Non-pigmented ciliary epithelial cell (primary cell): ENCODE data around the gene CSNK1G3.
"Not testable (repeated sequence)": the region's sequence is repeated elsewhere in the genome, so short reads cannot be mapped to it uniquely, and the experiment has no call there.

Source experiments
- DNase-seq: peaks from one replicate; pipeline ENCODE4 v3.0.0-alpha.2; 2010; ENCODE audit warnings: low read depth

CSNK1G3 gene

DNA sequence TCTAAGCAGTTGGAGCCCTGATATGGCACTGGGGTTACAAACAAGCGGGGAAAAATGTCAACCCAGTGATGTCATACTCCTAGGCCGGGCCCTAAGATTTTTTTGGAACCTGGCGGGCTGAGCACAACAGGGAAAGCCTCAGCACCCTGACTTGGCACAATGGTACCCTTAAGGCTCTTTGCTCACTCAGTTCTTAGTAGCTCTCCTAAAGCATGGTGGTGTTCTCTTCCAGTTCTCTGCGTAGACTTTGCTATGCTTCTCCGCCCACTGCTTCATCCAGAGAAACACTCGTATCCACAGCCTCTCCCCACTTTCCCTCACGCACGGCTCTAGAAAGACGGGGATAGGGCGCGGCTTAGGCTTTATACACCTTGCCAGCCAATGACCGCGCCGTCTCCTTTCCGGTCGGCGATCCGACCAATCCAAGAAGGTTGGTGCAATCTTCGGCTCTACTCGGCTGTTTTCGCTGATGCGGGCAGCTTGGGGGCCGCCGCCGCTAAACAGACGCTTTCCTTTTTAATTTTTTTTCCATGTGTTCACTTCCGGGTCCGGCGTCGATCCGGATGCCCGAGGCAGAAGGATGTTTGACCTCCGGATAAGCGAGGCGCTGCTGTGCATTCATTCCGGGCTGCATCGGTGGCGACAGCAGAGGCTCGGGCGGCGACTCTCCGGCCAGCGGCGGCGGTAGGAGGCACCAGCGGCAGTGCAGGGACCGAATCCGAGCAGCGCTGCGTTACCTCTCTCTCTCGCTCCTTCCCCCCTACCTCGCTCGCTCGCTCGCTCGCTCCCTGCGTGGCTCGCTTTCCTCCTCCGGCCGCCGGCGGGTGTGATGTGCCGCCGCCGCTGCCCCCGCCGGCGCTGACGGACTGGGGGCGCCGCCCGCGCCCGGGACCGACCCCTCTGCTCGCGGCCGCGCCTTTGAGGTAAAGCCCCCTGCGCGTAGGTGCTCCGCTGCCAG is at the start of gene CSNK1G3:
Gene CSNK1G3 (plus strand): TSS at position 530 of the 958 bp plus-strand sequence. CDS start 33,487 bp downstream, outside the sequence.
- peak; percentile 87 for DNase-seq

DNA sequence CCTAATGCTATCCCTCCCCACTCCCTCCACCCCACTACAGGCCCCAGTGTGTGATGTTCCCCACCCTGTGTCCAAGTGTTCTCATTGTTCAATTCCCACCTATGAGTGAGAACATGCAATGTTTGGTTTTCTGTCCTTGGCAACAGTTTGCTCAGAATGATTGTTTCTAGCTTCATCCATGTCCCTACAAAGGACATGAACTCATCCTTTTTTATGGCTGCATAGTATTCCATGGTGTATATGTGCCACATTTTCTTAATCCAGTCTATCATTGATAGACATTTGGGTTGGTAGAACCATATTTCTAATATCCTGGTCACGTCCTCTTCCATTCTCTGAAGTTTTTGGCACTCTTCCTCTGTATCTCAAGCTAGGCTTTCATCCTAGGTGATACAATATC is 45.1 kb upstream of the CSNK1G3 start:
- not testable (repeated sequence) for DNase-seq

DNA sequence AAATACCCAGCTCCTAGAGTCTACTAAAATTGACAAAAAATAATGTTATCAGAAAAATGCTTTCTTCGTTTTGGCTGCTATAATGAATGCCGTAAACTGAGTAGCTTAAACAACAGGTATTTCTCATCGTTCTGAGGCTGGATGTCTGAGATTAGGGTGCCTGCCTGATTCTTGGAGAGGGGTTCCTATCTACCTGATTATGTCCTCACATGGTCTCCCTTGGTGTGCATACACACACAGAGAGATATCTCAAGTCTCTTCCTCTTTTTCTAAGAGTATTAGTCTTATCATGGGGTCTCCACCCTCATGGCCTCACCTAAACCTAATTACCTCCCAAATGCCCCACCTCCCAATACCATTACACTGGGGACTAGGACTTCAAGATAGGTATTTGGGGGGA is 40.6 kb upstream of the CSNK1G3 start:
- DNase-seq, result no peak

DNA sequence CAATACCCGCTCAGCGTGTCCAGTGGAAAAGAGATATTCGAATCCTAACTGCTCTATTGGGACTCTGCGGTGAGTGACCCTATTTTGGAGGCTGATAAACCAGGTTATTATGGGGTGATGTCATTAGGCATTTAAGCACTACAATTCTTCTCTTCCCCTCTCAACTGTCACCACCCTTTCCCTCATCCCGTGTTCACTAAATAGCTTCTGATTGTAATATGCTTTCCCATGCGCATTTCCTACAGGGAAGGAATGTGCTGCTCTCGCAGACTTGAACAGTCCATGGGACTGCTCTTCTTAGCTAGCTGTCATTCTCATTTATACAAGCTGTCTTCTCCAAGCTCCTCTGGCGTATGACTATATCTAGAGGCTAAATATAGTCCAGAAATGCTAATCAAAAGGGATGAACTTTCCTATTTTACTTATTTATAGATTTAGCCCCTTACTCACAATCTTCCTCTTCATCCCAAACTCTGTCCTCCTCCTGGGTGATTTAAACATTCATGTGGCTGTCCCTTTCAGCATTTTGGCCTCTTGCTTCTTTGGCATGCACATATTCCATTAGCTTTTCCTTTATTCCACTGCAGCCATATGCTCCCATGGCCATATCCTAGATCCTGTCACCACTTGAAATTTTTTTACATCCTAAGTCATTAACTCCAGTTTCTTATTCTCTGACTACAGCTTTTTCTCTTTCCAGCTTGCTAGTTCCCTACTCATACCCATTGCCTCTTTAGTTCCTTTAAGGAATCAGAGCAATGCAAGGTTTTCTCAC is 39.6 kb upstream of the CSNK1G3 start:
- no peak for DNase-seq

DNA sequence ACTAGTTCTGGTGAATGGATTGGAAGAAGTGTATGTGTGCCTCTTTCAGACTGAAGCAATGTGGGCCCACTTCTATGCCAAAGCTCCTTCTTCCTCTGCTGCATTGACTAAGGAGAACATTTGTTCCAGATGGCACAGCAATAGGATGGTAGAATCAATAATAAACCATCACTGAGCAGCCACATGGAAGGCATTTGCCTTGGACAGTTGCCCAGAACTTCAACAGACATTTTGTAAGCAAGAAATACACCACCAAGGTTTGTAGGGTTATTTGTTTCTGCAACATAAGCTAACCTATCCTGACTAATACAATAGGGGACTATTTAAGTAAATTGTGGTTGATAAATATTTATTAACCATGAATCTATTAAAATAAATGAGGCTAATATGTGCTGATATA is 37.7 kb upstream of the CSNK1G3 start:
- no peak for DNase-seq

DNA sequence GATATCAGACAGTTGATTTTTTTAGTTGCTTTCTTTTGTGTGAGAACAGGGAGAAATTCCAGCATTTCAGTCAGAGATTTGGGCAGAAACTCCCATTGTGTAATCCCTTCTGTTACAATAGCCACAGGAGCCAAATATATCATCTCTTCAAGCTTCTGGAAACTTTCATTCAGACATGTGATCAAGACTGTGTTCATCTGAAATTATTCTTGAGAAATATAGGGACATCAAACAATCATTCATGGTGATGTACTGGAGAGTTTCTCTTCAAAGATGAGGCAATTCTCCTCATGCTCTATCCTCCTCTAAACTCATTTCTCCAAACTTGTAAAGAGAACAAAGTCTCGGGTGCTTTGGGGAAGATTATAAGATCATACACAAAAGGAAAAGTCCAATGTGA is 35.2 kb upstream of the CSNK1G3 start:
- no peak for DNase-seq

DNA sequence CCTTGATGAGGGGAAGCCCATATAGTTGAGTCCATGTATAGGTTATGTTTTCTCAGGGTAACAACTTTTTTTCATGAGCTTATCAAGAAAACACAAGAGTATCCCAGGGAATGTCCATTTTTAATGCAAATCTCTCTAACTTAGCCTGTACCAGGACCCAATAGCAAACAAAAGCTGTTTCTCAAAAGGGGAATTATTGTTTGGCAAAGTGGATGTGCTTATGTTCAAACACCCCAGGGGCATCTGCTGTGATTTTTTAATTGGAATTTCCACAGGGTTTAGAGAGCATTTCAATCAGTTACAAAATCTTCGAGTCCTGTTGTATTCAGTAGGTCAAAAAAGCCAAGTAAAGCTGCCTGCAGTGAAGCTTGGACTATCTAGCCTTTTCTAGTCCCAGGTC is 33.4 kb upstream of the CSNK1G3 start:
- no peak for DNase-seq

DNA sequence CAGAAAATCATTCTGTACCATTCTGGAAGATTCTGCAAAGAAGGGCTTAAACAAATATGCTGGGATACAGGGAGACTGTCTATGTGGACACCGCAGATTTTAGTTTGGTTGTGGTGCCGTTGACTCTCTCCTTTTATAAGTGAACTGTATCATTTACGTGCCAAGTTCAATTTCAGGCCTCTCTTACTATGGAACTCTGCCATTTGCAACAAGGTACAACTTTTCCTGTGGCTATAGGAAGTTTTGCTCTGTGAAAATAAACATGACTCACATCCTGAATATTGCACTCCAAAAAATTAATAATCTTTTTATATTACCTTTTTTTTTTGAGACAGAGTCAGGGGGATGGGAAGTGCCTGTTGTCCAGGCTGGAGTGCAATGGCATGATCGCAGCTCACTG is 29.7 kb upstream of the CSNK1G3 start:
- no peak for DNase-seq

DNA sequence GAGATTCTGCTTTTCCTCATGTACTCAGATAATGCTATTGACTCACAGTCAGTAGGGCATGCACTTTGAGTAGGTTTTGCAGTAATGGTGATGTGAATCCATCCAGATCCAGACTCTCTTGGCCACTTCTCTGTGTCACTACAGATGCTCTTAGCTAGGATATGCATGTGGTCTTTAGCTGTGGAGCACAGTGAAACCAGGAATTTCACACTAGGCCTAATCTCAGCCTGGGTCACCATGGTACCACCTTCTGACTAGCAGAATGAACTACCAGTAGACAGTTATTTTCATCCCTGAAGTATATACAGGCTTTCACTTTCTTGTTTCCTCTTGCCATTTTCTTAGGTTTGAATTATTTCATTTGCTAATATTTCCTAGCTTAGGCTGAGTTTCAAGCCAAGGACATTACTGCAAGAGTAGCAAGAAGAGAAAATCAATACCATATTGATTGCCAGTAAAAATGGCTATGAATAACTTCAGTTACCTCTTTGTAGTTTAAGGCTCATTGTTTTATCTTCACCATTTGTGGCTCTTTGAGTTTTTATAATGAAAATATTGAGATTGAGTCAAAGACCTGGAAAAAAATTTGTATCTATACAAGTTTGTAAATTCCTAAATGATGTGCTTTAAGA is 28.4 kb upstream of the CSNK1G3 start:
- DNase-seq, result no peak

DNA sequence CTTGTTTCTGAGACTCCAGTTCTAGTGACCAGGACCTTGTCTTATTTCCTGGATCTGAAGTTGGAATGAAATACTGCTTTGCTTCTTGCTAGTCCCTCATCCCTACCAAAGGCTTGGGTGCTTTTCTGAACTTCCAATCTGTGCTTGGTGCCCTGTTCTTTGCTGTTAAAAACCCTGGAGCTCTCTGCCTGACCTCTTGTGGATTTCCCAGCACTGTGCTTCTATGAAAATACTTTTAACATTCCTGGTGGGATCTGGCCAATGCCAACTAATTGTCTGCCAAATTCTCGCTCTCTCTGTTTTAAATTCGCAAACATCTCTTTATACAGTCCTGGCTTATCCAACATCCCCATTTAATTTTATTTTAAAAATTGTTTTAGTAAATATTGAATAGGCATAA is 26.7 kb upstream of the CSNK1G3 start:
- no peak for DNase-seq

DNA sequence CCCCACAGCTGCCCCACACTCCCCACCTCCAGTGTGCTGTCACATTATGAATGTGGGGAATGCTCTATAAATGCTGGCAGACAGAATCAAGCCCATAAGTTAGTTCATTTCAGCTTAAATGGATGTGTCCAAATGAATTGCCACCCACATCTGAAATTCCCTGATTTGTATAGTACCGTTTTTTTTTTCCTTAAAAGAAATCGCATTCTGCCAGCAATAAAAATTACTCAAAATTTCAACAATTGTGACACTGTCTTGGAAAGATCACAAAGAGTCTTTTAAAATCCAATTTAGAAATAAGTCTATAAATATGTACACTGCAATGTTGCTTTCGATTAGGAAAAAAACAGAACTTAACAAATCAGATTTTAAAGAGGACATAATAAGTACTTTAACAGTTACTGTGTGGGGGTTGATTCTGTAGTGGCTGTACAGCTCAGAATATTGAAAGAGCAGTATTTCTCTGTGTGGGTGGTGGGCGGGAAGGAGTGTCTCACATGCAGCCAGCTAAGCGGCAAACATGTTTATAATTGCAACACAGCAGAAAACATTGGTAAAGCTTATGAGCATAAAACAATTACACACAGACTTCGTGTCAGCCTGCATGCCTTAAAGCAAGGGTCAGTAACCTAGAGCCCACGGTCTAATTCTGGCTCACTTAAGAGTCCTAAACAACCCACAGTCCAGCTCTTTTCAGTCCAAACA is 24.9 kb upstream of the CSNK1G3 start:
- no peak for DNase-seq

DNA sequence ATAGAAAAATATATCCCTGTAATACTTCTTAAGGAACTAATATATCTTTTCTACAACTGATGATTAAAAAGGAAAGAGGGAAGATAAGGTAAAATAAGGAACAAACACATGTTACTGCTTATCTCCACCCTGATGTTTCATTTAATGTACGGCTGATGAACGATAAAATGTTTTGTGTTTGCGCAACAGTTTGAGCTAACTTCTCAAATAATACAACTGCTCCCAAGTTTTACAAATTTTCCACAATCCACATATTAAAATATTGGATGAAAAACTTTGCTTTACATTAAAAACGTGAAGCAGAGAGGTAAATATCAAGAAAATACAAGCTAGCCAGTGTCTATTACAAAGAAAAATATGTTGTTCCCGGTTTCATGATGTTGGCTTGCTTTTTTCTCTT is 21.0 kb upstream of the CSNK1G3 start:
- DNase-seq, result no peak

DNA sequence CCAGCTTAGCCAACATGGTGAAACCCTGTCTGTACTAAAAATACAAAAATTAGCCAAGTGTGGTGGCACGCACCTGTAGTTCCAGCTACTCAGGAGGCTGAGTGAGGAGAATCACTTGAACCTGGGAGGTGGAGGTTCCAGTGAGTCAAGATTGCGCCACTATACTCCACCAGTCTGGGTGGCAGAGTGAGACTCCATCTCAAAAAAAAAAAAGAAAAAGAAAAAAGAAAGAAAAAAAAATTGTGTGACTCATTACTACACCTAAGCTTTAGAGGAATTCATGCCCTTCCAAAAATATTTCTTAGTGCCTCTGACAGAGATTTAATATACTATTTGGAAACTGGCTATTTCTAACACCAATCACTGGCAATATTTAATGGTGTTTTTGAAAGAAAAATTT is 16.8 kb upstream of the CSNK1G3 start:
- DNase-seq, result not testable (repeated sequence)

DNA sequence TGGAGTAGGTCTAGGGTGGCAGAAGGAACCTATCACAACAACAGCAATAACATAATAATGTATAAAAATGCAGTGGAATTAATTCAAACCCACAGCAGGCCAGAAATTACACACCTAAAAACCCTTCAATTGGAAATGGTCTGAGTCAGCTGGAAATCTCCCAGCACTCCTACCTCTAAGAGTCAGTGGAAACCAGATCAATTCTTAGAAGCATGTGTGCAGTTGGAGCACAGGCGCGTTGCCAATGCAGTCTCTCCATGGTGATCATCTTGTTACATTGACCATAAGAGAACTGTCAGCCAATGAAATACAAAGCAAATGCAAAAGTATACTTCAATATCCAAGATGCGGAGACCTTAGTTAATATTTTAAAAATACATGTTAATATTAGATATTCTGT is 15.1 kb upstream of the CSNK1G3 start:
- DNase-seq, result no peak

DNA sequence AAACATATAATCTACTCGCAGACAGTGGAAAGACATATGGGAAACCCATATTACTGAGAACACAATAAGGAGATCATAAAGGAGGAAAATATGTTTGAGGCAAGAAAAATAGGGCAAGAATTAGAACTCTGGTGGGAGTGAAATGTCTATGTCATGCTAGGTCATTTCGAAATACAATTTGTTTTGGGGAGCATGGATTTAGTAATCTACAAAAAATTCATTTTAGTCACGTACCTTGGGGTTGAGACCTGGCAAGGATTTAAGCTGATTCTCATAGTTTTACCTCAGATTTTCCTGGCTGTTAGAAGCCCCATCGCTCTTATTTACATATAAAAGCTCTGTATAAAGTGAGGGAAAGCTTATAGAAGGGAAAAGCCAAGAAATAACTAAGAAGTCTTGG is 11.5 kb upstream of the CSNK1G3 start:
- DNase-seq, result no peak

DNA sequence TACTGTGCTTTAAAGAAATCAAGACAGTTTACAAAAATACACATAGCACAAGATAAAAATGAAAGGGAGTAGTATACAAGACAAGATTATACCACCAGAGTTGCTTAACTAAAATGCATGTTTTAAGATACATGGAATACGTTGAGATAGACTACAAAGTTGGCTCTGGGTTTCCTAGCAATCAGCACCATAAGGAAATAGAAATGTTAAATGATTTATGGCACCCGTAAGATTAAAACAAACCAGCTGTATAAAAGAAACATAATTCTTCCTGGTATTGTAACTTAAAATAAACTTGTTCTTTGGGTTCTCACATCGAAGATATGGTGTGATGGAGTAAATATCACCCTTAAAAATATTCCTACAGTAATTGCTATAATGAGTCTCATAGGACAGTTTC is 9.9 kb upstream of the CSNK1G3 start:
- no peak for DNase-seq

DNA sequence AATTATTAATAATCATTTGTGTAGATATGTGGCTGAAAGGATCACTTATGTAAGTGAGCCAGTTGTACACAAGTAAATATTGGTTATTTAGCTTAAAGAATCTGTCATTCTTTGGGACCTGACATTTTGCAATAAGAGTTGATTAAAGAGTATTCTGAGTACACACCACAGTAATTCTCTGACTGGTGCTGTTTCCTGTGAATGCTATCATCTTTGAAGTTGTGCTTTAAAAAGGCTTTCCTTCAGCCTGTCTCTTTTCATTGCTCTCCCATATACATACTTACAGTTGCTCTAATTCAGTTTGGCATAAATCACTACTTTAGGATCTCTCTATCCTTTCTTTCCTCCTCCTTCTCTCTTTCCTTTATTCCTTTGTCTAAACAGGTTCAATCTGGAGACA is 8.7 kb upstream of the CSNK1G3 start:
- no peak for DNase-seq

DNA sequence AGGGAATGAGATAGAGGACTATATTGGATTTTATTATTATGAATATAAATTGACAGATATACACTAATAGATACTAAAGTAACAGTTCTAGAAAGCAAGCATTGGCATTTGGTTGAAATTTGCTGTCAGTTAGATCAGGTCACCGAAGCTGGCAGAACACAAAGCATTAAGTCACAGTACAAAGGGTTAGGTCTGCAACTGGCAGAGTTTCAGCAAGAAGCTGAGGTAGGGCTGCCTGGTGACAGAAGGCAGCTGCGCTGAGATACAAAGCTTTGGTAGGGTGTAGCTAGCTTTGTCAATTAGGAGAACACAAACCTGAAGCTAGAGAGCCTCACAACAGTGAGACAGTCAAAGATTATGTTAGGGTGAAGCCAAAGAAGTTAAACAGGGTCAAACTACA is 6.3 kb upstream of the CSNK1G3 start:
- DNase-seq, result no peak

DNA sequence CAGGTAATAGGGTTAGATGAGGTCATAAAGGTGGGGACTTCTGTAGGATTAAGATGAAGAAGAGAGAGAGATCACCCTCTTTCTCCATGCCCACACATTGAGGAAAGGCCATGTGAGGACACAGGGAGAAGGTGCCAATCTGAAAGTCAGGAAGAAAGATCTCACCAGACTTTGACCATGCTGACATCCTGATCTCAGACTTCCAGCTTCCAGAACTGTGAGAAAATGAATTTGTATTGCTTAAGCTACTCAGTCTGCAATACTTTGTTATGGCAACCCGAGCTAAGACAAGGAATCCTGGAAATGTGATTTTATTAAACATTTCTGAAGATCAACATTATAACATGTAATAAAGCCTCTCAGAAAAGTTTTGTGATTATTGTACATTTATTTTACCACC is 3.5 kb upstream of the CSNK1G3 start:
- no peak for DNase-seq

DNA sequence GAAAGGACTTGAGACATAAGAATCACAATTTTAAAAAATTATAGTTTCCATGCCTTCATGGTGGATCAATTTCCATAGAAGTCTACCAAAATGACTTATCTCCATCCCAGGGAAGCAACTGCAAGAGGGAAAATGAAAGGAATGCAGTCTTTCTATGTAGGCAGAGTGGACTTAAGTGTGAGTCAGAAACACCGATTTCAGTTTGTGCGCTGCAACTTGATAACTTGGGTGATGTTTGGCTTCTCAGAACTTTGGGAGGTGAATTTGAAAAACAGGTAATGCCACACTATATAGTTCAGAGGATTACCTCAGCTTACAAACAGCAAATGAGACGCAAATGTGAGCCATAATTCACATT is 708 bp upstream of the CSNK1G3 start:
- DNase-seq, result peak; percentile 67

DNA sequence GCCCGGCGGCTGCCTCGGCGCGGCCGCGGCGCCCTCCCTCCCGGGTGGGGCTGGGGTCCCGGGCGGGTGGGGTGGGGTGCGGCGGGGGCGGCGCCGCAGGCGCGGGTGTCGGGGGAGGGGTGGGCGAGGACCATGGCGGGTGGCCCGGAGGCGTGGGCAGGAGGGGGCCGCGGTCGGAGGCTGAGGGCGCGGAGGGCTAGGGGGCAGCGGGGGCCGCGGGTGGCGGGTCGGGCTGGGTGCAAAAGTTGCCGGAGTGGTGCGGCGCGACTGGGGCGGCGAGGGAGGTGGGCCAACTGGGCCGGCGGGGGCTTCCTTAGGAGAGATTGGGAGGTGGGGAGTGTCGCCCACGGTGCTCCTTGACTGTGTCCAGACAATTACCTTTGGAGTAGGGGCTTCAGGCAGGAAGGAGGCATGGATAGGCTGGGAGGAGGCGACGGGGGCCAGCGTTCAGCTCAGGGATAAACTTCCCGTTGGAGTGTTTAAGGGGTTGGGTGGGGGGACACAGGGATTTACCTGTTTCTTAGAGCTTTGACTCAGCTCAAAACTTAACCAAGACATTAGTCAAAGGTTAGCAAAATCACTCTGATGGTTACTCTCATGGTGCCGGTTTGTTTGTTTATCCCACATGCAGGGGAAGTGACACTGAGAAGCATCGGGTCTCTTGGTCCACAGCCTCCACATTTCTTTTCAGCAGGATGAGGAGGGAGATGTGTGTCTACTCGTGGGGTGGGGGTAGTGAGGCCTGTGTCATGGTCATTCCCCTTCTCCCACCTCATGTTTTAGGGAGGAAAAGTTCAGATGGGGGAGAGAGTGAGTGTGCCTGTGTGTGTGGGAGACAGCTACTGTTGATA is 859 bp downstream of the CSNK1G3 start:
- no peak for DNase-seq
